Vagina (tissue), 2 donors: ENCODE data around the gene BCL3.

Source experiments
- CTCF ChIP-seq, 3 experiments: fragments of 450-650 bp in 2 of 3; fragments of 200-600 bp in 1 of 3; sonication (generic) in 1 of 3; IDR thresholded peaks; one replicate each; pipeline ENCODE4 v1.5.1; 2017 to 2019; ENCODE audit warnings: antibody characterized with exemption in 3 of 3, mild to moderate bottlenecking in 2 of 3, moderate library complexity in 2 of 3
- POLR2A ChIP-seq, 2 donors: fragments of 450-650 bp; IDR thresholded peaks; one replicate each; pipeline ENCODE4 v1.6.1; 2017; ENCODE audit warnings: antibody characterized with exemption in 2 of 2, mild to moderate bottlenecking in 2 of 2, moderate library complexity in 2 of 2

- TF ChIP-seq CTCF (IDR thresholded peaks at IDR 0.05) (no peak), POLR2A (IDR thresholded peaks at IDR 0.05) (no peak)
Observed at GRCh38 chr19:44705502-44706010, 43.0 kb upstream of the BCL3 start.
